GM21619 (cell line): ENCODE results near the gene ZWILCH.

ENCODE experiments used
- ATAC-seq: cut with Tn5 transposase; IDR thresholded peaks from one replicate; pipeline ENCODE4 v1.9.1; 2021; ENCODE audit not compliant: unreplicated experiment

ZWILCH gene

DNA sequence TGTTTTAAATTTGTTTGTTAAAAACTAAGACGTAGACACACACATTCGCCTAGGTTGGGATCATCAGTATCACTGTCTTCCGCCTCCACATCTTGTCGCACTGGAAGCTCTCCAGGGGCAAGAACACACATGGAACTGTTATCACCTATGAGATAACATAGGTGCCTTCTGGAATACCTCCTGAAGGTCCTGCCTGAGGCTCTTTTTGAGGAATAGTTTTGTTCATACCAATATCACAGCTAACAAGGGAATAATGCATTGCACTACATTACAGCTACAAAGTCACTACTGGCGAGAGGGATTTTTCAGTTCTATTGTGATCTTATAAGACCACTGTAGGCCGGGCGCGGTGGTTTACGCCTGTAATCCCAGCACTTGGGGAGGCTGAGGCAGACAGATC is 29.9 kb downstream of the ZWILCH start:
- no peak for ATAC-seq

DNA sequence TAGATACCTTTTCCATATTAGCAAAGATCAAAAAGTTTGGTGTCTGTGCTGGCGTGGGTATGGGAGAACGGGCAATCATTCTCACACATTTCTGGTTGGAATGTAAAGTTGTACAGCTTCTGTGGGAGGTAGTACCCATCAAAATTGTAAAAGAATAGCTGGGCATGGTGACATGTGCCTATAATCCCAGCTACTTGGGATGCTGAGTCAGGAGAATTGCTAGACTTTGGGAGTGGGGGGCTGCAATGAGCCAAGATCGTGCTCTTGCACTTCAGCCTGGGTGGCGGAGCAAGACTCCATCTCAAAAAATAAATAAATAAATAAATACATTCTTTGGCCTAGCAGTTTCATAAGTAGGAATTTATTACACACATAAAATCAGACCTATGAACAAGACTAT is 37.8 kb downstream of the ZWILCH start:
- no peak for ATAC-seq

DNA sequence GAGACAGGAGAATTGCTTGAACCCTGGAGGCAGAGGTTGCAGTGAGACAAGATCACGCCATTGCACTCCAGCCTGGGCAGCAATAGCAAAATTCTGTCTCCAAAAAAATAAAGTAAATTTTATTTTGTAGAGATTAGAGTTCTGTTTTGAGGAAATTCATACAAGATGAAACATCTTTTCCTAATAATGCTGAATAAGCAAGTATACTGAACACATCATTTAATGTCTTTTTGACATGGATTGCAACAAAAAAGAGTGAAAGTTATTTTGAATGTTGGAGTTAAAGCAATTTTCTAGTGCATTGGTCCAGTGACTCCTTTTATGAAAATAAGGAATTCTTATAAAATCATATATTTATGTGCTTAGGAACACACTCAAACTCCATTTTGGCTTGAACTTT is 40.1 kb downstream of the ZWILCH start:
- ATAC-seq: no peak

DNA sequence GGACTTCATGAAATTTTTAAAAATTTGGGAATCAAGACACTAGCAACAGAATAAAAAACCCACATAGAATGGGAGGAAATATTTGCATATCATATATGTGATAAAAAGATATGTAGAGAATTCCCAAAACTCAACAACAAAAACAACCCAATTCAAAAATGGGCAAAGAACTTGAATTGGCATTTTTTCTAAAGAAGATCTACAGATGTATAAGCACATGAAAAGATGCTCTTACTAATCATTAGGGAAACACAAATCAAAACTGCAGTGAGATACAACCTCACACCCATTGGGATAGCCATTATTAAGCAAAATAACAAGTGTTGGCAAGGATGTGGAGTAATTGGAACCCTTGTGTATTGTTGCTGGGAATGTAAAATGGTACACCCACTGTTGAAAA is 50.6 kb downstream of the ZWILCH start:
- ATAC-seq: no peak

DNA sequence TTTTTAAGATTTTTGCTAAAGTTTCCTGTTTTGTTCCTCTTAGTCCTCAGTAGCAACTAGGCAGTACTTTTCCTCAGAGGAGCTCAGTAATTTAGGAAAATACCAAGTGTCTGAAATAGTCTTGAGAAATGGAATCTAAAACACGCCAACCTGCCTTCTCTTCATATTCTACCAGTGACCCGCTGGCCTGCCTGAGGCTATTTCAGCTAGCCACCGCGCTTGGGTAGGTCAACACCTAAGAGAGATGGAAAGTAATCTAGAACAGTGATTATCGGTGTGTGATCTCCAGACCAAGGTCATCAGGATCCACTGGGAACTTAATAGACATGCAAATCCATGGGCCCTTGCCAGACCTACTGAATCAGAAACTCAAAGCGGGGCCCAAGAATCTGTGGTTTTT is 53.1 kb downstream of the ZWILCH start:
- ATAC-seq: no peak

DNA sequence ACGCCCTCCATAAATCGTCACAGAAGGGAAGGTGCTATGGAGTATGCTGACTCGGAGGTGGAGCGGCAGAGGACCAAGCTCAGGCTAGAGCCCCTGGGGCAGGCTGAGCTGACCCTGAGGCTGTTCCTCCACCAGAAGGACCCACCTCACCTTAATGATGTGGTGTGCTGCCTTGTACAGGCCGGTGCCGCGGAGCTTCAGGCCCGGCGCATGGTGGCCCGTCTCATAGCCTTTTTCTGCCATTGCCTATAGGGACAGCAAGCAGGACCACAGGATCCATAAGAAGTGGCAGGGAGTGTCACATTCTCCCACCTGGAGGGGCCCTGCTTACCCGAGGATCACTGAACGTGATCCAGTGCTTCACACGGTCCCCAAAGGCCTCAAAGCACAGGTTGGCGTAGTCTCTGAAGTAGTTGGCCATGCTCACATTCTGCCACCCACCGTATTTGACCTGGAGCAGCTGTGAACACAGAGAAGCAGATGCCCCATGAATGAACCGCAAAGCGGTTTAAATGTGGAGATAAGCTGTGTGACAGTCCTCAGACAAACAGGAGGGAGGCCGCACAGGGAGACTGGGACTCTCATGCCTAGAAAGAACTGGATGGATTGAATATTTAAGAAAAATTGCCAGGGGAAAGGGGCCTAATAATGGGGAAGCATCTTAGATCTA is 55.9 kb downstream of the ZWILCH start:
- ATAC-seq: no peak

DNA sequence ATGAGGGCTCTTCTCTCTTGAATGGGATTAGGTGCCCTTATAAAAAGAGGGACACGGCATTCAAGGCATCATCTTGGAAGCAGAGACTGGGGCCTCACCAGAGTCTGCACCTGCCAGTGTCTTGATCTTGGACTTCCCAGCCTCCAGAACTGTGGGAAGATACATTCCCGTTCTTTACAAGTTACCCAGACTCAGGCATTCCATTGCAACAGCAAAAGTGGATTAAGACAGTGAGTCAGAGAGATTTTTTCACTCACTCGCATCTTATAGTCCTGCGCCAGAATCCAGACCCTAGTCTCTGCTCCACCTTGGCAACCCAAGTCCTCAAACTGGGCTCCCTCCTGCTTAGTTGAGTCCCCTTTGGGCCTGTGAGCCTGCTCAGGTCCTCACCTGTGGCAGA is 58.0 kb downstream of the ZWILCH start:
- no peak for ATAC-seq

DNA sequence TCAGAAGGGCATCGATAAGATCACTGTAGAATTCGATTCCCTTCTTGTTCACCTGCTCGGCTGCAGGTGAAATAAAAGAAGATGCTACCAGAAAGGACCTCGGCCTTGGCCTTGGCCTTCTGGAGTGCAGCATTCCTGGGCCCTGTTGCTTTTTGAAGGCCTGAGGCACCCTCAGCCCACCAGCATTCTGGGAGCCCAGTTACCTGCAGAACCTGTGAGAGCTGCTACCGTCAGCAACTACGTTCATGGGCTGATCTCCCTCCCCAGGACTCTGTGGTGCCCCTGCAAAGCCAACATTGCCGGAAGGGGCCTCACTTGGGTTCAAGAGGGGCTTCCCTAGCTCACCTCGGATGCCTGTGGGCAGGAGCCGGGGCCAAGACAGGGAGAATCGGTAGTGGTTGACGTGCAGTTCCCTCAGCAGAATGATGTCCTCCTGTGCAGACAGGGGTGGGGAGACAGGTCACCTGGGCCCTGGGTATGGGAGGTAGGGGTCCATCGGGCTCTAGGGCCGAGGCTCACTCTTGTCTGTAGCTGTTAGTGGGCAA is 58.5 kb downstream of the ZWILCH start:
- no peak for ATAC-seq

DNA sequence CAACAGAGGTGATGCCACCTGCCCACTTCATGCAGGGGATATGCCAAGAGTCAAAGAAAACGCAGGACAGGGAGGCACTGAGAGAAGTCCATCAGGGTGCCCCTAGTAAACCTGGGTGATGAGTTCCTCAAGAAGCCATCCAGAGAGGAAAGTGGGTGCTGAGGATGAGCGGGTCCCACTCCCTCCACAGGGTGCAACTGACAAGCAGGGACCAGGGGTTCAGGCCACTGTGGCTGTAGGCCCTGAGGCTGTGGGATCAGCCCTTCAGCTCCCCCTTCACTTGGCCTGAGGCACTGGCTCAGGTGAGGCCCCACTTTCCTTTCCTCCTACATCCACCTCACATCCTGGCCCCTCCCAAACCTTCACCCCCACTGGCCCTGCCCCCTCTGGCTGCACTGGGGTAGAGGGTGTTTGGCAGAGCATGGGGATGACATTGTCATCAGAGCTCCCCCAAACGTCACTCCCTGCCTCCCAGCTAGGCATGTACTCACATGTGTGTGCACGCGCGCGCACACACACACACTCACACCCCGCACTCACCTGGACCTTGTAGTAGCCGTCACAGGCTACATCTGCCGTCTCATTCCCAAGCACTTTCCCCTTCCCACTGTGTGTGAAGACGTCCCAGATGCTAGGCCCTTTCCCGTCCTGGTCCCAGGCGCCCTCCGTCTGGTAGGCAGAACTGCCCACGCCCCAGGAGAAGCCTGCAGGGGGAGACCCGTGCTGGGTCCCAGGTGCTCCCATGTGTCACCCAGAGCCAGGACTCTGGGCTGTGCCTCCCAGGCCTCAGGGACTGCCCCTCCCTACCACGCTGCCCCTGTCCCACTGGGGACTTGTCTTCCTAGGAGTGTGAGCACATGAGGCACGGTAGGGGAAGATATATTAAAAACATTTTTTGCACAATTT is 59.3 kb downstream of the ZWILCH start:
- no peak for ATAC-seq

DNA sequence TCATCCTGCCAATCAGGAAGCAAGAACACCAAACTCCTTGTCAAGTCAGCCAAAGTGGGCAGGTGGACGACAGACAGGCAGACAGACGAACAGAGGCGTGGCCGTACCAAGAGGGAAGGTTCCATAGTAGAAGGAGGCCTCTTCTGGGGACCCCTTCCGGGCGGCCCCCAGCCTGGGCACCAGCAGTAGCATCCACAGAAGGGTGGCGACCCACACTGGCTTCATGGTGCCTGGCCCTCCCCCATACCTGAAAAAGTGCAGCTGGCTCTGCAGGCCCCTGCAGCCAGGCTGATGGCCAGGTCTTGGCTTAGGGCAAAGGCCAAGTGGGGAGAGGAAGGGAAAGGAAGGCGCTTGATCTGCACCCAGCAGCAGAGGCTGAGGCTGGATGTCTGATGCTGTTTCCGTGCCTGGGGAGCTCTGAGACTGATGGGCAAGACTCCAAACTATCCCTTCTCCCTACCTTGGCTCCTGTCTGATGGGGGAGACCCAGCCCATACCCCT is 60.1 kb downstream of the ZWILCH start:
- no peak for ATAC-seq

DNA sequence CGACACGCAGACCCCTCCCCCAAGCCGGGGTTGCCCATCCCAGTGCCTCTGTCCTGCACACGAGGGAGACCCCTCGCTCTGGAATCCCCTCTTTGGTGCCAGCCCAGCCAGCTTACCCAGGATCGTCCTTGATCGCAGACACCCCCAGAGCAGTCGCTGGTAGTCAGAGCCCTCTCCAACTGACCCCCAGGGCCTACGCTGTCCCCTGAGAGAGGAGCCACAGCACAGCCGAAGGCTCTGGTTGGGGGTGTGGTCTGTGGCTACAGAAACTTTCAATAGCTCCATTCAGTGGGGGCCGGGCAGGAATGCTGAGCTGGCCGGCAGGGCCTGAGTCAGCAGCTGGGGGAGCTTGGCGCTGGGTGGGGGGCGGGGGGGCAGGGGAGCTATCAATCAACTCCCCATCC is 60.6 kb downstream of the ZWILCH start, which contains the start of gene LCTL:
LCTL (minus strand) TSS at position 258 of the 404 bp plus-strand sequence. CDS start 633 bp downstream, outside the sequence.
- ATAC-seq: no peak

DNA sequence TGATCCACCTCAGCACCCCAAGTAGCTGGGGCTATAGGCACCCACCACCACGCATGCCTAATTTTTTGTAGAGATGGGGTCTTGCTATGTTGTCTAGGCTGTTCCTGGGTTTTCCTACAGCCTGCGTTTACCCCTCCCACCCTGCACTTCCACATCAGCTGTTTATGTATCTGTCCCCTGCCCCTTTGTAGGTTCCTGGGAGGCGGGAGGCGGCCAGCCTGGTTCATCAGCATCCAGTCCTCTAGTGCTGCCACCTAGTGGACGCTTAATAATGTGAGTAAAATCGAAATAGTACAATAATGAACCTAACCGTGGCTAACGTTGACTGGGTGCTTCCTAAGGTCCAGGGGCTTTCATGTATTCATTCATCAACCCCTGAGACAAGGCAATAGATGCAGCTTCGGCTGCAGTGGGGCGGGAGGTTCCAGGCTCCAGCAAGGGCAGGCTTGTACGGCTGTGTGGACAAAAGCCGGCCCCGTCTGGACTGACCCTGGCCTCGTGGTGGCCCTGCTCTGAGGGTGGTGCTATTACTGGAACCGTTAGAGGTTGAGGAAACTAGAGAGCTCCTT is 61.9 kb downstream of the ZWILCH start:
- no peak for ATAC-seq

DNA sequence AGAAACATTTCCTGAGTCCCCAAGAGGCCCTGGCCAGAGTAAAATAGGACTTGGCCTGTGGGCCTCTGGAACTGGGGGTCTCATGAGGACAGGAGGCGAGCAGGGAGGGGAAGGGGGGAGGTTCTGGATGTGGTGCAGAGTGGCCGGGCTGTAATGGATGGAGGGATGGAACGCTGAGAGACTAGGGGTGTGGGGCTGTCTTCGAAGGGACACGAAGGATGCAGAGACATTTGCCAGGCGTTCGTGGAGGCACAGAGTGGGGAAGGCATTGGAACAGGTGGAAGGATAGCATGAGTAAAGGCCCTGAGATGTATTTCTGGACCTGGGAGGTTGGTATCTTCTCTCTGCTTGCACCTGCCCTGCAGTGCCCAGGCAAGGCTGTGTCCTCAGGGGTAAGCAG is 62.8 kb downstream of the ZWILCH start:
- no peak for ATAC-seq

DNA sequence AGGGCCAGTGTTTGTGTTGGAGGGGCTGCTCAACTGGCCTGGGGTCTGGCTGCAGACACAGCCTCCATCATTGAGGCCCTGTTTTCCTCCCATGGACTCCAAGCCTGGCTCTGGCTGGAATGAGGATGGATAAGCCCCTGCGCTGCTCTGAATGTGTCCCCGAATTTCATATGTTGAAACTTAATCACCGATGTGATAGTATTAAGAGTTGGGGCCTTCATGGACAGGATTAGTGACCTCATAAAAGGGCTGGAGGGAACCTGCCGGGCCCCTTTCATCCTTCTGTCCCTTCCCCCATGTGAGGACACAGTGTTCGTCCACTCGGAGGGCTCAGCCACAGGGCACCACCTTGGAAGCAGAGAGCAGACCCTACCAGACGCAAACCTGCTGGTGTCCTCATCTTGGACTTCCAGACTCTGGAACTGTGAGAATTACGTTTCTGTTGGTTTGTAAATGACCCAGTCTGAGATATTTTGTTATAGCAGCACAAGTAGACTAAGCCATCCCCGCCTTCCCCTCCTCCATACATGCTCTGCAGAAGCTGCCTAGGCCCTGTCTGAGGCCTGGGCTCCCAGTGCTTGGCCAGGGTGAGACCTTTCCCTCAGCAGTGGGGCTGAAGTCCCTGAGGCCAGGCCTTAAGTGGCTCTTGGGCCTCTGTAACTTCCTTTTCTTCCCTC is 64.5 kb downstream of the ZWILCH start:
- ATAC-seq: no peak

DNA sequence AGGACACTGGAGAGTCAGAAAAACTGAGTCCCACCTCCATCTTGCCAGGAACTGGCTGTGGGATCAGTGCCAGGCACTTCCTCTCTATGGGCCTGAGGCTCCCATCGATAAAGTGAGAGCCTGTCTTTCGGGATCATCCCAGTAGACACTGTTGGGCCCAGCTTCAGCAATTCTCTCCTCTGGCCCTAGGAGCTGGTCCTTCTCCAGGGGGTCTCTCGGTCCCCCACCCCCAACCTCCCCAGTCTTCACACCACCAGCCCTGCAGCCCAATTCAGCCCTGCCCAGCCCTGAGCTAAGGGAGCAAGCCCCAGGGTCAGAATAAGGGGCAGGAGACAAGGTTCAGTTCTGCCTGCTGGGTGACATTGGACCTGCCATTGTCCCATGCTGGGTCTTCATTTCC is 65.2 kb downstream of the ZWILCH start:
- no peak for ATAC-seq

DNA sequence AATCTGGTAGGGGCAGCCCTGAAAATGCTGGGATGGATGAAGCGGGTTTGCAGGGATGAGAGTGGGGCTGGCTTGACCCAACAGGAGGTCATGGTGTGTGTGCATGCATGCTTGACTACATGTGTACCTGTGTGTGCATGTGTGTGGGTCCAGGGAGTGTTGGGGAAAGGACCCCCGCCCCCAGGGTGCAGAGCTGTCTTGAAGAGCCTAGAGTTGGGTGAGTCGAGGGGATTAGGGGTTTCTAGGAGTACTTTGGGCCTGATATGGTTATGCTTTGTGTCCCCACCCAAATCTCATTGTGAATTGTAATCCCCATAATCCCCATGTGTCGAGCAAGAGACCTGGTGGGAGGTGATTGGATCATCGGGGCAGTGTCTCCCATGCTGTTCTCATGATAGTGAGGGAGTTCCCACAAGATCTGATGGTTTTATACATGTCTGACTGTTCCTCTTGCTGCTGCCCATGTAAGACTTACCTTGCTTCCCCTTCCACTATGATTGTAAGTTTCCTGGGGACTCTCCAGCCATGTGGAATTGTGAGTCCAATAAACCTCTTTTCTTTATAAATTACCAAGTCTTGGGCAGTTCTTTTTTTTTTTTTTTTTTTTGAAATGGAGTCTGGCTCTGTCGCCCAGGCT is 65.8 kb downstream of the ZWILCH start:
- ATAC-seq: no peak

DNA sequence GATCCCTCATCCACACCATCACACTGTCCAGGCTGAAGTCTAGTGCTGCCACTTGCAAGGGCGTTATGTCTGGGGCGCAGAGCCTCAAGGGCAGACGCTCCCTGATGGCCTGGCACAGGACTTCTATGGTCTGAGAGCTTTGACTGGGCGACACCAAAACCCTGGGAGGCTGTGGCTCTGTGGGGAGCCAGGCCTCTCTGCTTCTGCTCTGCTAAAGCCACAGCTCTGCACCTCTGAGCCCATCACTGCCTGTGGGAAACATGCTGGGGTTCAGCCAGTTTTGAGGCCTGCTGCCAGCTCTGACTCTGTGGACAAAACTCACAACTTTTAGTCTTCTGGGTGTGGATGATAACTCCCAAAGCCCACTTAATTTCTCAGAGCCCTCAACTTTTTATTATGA is 67.0 kb downstream of the ZWILCH start:
- no peak for ATAC-seq

DNA sequence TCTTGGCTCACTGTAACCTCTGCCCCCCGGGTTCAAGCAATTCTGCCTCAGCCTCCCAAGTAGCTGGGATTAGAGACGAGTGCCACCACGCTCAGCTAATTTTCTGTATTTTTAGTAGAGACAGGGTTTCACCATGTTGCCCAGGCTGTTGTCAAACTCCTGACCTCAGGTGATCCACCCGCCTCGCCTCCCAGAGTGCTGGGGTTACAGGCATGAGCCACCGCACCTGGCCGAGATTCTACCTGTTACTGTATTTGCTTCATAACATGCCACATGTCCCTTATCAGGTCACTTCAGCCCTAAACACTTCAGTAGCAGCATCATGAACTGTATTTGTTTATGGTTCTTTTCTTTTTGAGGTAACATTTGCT is 68.2 kb downstream of the ZWILCH start:
- no peak for ATAC-seq

DNA sequence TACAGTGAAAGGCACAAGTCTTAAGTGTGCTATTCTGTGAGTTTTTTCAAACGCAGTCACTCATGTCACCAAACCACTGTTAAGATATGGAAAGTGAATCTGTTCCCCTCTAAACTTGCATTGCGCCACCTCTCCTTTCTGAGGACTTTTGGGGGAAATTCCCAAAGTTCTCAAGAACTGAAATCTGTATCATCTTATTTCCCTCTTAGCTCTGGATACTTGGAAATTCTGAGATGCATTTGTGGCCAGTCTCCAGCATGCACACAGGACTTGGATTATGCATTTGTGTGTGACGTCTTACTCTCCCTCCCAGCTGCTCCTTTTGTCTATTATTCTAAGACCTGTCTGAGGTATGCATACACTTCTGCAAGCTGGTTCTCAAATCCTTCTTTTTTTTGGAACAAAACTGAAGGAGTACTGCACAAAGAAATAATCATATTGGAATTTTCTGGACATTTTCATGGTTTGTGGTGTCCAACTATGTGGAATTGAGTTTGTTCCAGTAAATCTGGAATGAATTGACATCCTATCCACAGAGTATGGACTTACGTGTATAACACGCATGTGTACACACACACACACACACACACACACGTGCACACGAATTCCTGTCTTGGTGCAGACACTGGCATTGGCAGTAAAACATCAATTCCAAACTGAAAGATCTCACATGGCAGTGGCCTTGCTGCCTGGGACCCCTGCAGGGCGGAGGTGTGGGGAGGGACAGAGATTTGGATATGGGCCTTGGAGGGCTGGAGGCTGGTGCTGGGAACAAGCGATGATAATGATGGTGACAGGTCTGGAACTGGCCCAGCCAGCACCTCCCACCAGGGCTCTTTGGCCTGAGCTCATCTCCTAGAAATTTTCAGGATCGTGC is 68.8 kb downstream of the ZWILCH start:
- no peak for ATAC-seq

DNA sequence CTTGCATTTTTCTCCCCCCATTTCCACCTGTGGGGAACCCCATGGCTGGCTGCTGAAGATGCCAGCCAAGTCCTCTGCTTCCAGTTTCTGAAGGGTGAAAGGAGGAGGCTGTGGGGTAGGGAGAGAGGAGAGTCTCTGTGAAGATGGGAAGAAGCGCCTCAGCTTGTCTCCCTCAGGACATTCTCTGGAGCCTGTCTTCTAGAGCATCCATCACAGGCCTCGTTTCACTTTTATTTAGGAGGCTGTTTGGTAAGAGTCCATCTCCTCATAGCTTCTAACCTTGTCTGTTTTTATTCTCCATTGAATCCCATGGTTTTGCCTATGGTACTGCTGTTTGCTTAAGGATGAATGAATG is 69.4 kb downstream of the ZWILCH start:
- ATAC-seq: no peak
